K562 (cell line): ENCODE measurements around the gene CPPED1.

ENCODE experiments used
- ATF3 ChIP-seq, 2 experiments: fragments of 450-650 bp in 1 of 2; sonication (generic) in 1 of 2; formaldehyde crosslinking in 1 of 2; IDR thresholded peaks in 1 of 2; conservative IDR thresholded peaks in 1 of 2; 2 replicates each; pipeline versions ENCODE4 v1.6.1 to v1.8.1; 2016 to 2023; ENCODE audit warnings: mild to moderate bottlenecking in 2 of 2, moderate library complexity in 2 of 2, inconsistent platforms in 1 of 2, missing genetic modification reagents in 1 of 2
- BRF2 ChIP-seq: IDR thresholded peaks from 3 replicates; pipeline ENCODE4 v1.6.1; 2011; ENCODE audit warnings: borderline replicate concordance, mild to moderate bottlenecking; ENCODE audit not compliant: insufficient read length, insufficient read depth
- EZH2 ChIP-seq: IDR thresholded peaks from 2 replicates; pipeline ENCODE4 v1.6.1; 2012; ENCODE audit warnings: low read depth, mild to moderate bottlenecking, inconsistent platforms, low read length, borderline replicate concordance
- JUND ChIP-seq, 2 experiments: IDR thresholded peaks; 2 replicates in 1 of 2; 3 replicates in 1 of 2; pipeline ENCODE4 v1.6.1; 2011; ENCODE audit warnings: borderline replicate concordance in 2 of 2, low read depth in 2 of 2, low read length in 2 of 2, improper control_type of control experiment in 1 of 2, missing biosample characterization in 1 of 2, missing genetic modification characterization in 1 of 2, missing genetic modification reagents in 1 of 2
- MAFK ChIP-seq: IDR thresholded peaks from 2 replicates; pipeline ENCODE4 v1.6.1; 2011; ENCODE audit warnings: low read length, improper control_type of control experiment
- MCM2 ChIP-seq: fragments of 450-650 bp; IDR thresholded peaks from 2 replicates; pipeline ENCODE4 v1.6.1; 2017; ENCODE audit warnings: low read depth, mild to moderate bottlenecking
- MXI1 ChIP-seq: IDR thresholded peaks from 2 replicates; pipeline ENCODE4 v1.6.1; 2011; ENCODE audit warnings: low read depth, mild to moderate bottlenecking, improper control_type of control experiment, low read length
- PML ChIP-seq: IDR thresholded peaks from 2 replicates; pipeline ENCODE4 v1.6.1; 2012; ENCODE audit warnings: low read length, inconsistent platforms
- POLR2AphosphoS5 ChIP-seq: IDR thresholded peaks from 2 replicates; pipeline ENCODE4 v1.6.1; 2011; ENCODE audit warnings: mild to moderate bottlenecking, low read depth, low read length, moderate library complexity; ENCODE audit not compliant: control insufficient read depth, insufficient read depth
- REST ChIP-seq, 2 experiments: fragments of 450-650 bp; formaldehyde crosslinking in 1 of 2; IDR thresholded peaks; 2 replicates each; pipeline versions ENCODE4 v1.4.0 to v1.6.1; 2014 to 2020; ENCODE audit warnings: mild to moderate bottlenecking in 2 of 2, borderline replicate concordance in 1 of 2, low read depth in 1 of 2
- TOE1 ChIP-seq, 2 experiments: fragments of 450-650 bp in 1 of 2; sonication (generic) in 1 of 2; formaldehyde crosslinking in 1 of 2; IDR thresholded peaks; 2 replicates each; pipeline versions ENCODE4 v1.7.1 to v1.8.0; 2016 to 2022; ENCODE audit warnings: borderline replicate concordance in 2 of 2, mild to moderate bottlenecking in 2 of 2, antibody characterized with exemption in 1 of 2, inconsistent platforms in 1 of 2, low read depth in 1 of 2, missing genetic modification reagents in 1 of 2, moderate library complexity in 1 of 2
- YY1 ChIP-seq, 3 experiments: IDR thresholded peaks; 2 replicates each; pipeline ENCODE4 v1.6.1; 2011; ENCODE audit warnings: low read length in 2 of 3, mild to moderate bottlenecking in 2 of 3, moderate library complexity in 2 of 3, borderline replicate concordance in 1 of 3, control low read depth in 1 of 3, low read depth in 1 of 3; ENCODE audit not compliant: insufficient read depth in 3 of 3, insufficient replicate concordance in 2 of 3, control insufficient read depth in 1 of 3, insufficient read length in 1 of 3; ENCODE audit errors: extremely low read depth in 1 of 3
- TF ChIP-seq, protein P1 (sequence below): sonication (generic); formaldehyde crosslinking; IDR thresholded peaks from 2 replicates; pipeline ENCODE4 v1.4.0; 2020; ENCODE audit warnings: mild to moderate bottlenecking, missing genetic modification reagents
- TF ChIP-seq, protein P2 (sequence below): sonication (generic); formaldehyde crosslinking; IDR thresholded peaks from 2 replicates; pipeline ENCODE4 v1.9.0; 2022; ENCODE audit warnings: mild to moderate bottlenecking, missing genetic modification reagents

- TF ChIP-seq ATF3 (IDR thresholded peaks at IDR 0.05) (no peak), ATF3 (CRISPR knock-in tag; conservative IDR thresholded peaks at IDR 0.05) (no peak), PML (no peak), REST (IDR thresholded peaks at IDR 0.05; ENCODE audit: borderline replicate concordance) (no peak), REST (CRISPR knock-in tag; IDR thresholded peaks at IDR 0.05; ENCODE audit: low read depth) (no peak), EZH2 (no peak), POLR2AphosphoS5 (no peak), JUND (IDR thresholded peaks at IDR 0.05; ENCODE audit: borderline replicate concordance, low read depth, low read length) (no peak), JUND (tag; IDR thresholded peaks at IDR 0.05; ENCODE audit: borderline replicate concordance, low read depth, low read length) (no peak), MAFK (no peak), MCM2 (no peak), MXI1 (no peak), YY1 (IDR thresholded peaks at IDR 0.05; ENCODE audit: borderline replicate concordance in 1 of 3, control insufficient read depth in 1 of 3, extremely low read depth in 1 of 3, insufficient read depth in 3 of 3, insufficient read length in 1 of 3, insufficient replicate concordance in 2 of 3, low read depth in 1 of 3, low read length in 2 of 3) (no peak), TOE1 (IDR thresholded peaks at IDR 0.05; ENCODE audit: borderline replicate concordance) (no peak), TOE1 (CRISPR knock-in tag; IDR thresholded peaks at IDR 0.05; ENCODE audit: borderline replicate concordance, low read depth) (no peak), BRF2 (no peak)
- TF ChIP-seq, protein P1, sequence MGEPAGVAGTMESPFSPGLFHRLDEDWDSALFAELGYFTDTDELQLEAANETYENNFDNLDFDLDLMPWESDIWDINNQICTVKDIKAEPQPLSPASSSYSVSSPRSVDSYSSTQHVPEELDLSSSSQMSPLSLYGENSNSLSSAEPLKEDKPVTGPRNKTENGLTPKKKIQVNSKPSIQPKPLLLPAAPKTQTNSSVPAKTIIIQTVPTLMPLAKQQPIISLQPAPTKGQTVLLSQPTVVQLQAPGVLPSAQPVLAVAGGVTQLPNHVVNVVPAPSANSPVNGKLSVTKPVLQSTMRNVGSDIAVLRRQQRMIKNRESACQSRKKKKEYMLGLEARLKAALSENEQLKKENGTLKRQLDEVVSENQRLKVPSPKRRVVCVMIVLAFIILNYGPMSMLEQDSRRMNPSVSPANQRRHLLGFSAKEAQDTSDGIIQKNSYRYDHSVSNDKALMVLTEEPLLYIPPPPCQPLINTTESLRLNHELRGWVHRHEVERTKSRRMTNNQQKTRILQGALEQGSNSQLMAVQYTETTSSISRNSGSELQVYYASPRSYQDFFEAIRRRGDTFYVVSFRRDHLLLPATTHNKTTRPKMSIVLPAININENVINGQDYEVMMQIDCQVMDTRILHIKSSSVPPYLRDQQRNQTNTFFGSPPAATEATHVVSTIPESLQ (CRISPR knock-in tag) = no peak
- TF ChIP-seq, protein P2, sequence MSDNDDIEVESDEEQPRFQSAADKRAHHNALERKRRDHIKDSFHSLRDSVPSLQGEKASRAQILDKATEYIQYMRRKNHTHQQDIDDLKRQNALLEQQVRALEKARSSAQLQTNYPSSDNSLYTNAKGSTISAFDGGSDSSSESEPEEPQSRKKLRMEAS (CRISPR knock-in tag) = no peak
These were observed 23.2 kb downstream of the CPPED1 start for GRCh38 chr16:12780467-12780866.
